NB4 (cell line): ENCODE measurements around the gene ZIC5.

Experiments used
- POLR2A ChIP-seq: IDR thresholded peaks from 2 replicates; pipeline ENCODE4 v1.6.1; 2011; ENCODE audit warnings: mild to moderate bottlenecking; ENCODE audit not compliant: insufficient read length; ENCODE audit errors: extremely low read depth
- TF ChIP-seq, protein P1 (sequence below): IDR thresholded peaks from one replicate; pipeline ENCODE4 v1.5.1; 2012; ENCODE audit warnings: low read depth, low read length
- TF ChIP-seq, protein P2 (sequence below): IDR thresholded peaks from 2 replicates; pipeline ENCODE4 v1.6.1; 2011; ENCODE audit warnings: low read depth, low read length

DNA sequence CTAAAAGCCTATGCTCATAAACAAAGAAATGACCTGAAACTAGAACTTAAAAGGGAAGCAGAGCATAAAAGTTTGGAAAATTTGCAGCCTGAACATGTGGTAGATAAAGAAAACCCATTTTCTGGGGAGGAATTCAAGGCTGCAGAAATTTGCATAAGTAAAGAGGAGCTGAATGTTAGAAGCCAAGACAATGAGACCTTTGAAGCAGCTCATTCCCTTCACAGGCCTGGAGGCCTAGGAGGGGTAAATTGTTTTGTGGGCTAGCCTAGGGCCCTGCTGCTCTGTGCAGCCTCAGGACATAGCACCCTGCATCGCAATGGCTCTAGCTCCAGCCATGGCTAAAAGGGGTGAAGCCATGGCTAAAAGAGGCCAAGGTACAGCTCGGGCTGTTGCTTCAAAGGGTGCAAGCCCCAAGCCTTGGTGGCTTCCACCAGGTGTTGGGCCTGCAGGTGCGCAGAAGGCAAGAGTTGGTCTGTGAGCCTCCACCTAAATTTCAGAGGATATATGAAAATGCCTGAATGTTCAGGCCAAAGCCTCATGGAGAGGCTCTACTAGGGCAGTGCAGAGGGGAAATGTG, 48.3 kb upstream of the ZIC5 start:
- TF ChIP-seq, protein P1, sequence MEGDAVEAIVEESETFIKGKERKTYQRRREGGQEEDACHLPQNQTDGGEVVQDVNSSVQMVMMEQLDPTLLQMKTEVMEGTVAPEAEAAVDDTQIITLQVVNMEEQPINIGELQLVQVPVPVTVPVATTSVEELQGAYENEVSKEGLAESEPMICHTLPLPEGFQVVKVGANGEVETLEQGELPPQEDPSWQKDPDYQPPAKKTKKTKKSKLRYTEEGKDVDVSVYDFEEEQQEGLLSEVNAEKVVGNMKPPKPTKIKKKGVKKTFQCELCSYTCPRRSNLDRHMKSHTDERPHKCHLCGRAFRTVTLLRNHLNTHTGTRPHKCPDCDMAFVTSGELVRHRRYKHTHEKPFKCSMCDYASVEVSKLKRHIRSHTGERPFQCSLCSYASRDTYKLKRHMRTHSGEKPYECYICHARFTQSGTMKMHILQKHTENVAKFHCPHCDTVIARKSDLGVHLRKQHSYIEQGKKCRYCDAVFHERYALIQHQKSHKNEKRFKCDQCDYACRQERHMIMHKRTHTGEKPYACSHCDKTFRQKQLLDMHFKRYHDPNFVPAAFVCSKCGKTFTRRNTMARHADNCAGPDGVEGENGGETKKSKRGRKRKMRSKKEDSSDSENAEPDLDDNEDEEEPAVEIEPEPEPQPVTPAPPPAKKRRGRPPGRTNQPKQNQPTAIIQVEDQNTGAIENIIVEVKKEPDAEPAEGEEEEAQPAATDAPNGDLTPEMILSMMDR = no peak
- no peak for TF ChIP-seq POLR2A
- TF ChIP-seq, protein P2, sequence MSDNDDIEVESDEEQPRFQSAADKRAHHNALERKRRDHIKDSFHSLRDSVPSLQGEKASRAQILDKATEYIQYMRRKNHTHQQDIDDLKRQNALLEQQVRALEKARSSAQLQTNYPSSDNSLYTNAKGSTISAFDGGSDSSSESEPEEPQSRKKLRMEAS = no peak
